Mesenchymal stem cell (in vitro differentiated cells and primary cell): ENCODE results near the gene WDR49.

Experiments
- DNase-seq: peaks from one replicate; pipeline ENCODE4 v3.0.0-alpha.2; 2013
- H2AFZ ChIP-seq: one replicate; pipeline ENCODE4 v1.6.1; 2013; ENCODE audit warnings: low read depth, mild to moderate bottlenecking, control low read depth, inconsistent platforms, low read length, moderate library complexity
- H2AK5ac ChIP-seq: 2 replicates; pipeline ENCODE4 v1.6.1; 2013; ENCODE audit warnings: low read length, moderate library complexity, mild to moderate bottlenecking, inconsistent platforms; ENCODE audit not compliant: severe bottlenecking
- H2BK120ac ChIP-seq: one replicate; pipeline ENCODE4 v1.6.1; 2013; ENCODE audit warnings: low read depth, mild to moderate bottlenecking, inconsistent platforms, low read length, moderate library complexity
- H2BK12ac ChIP-seq, 2 experiments: one replicate each; pipeline ENCODE4 v1.6.1; 2013; ENCODE audit warnings: inconsistent platforms in 2 of 2, low read length in 2 of 2, mild to moderate bottlenecking in 2 of 2, moderate library complexity in 2 of 2, control low read depth in 1 of 2
- H2BK15ac ChIP-seq: one replicate; pipeline ENCODE4 v1.6.1; 2013; ENCODE audit warnings: mild to moderate bottlenecking, low read depth, inconsistent platforms; ENCODE audit not compliant: poor library complexity, severe bottlenecking
- H2BK5ac ChIP-seq: 2 replicates; pipeline ENCODE4 v1.6.1; 2013; ENCODE audit warnings: low read depth, mild to moderate bottlenecking, low read length, control low read depth, inconsistent platforms; ENCODE audit not compliant: poor library complexity, severe bottlenecking
- H3K14ac ChIP-seq, 2 experiments: one replicate each; pipeline ENCODE4 v1.6.1; 2013; ENCODE audit warnings: inconsistent platforms in 2 of 2, low read length in 2 of 2, control low read depth in 1 of 2, mild to moderate bottlenecking in 1 of 2, moderate library complexity in 1 of 2
- H3K18ac ChIP-seq, 2 experiments: one replicate each; pipeline ENCODE4 v1.6.1; 2013; ENCODE audit warnings: inconsistent platforms in 2 of 2, low read length in 2 of 2, control low read depth in 1 of 2, low read depth in 1 of 2, mild to moderate bottlenecking in 1 of 2
- H3K23ac ChIP-seq, 2 experiments: one replicate each; pipeline ENCODE4 v1.6.1; 2013; ENCODE audit warnings: inconsistent platforms in 2 of 2, low read length in 2 of 2, mild to moderate bottlenecking in 2 of 2, moderate library complexity in 2 of 2, control low read depth in 1 of 2
- H3K27ac ChIP-seq: 2 replicates; pipeline ENCODE4 v1.5.1; 2013; ENCODE audit warnings: mild to moderate bottlenecking, moderate library complexity, low read length, control low read depth, inconsistent platforms; ENCODE audit not compliant: poor library complexity, severe bottlenecking
- H3K27me3 ChIP-seq, 2 experiments: 2 replicates each; pipeline versions ENCODE4 v1.6.1 to v1.7.0; 2013; ENCODE audit warnings: low read length in 2 of 2, mild to moderate bottlenecking in 2 of 2, moderate library complexity in 2 of 2, control low read depth in 1 of 2, inconsistent platforms in 1 of 2; ENCODE audit not compliant: control insufficient read depth in 1 of 2, insufficient read depth in 1 of 2
- H3K36me3 ChIP-seq, 2 experiments: 2 replicates each; pipeline versions ENCODE4 v1.6.1 to v1.7.0; 2013; ENCODE audit warnings: low read length in 2 of 2, control low read depth in 1 of 2, inconsistent platforms in 1 of 2, low read depth in 1 of 2, mild to moderate bottlenecking in 1 of 2; ENCODE audit not compliant: insufficient read depth in 2 of 2, control insufficient read depth in 1 of 2
- H3K4ac ChIP-seq, 2 experiments: one replicate each; pipeline ENCODE4 v1.6.1; 2013; ENCODE audit warnings: inconsistent platforms in 2 of 2, low read length in 2 of 2, mild to moderate bottlenecking in 2 of 2, moderate library complexity in 2 of 2, control low read depth in 1 of 2, low read depth in 1 of 2
- H3K4me1 ChIP-seq: 2 replicates; pipeline ENCODE4 v1.6.1; 2013; ENCODE audit warnings: low read depth, low read length, control low read depth; ENCODE audit not compliant: control insufficient read depth, insufficient read depth
- H3K4me2 ChIP-seq: 2 replicates; pipeline ENCODE4 v1.6.1; 2013; ENCODE audit warnings: low read length, mild to moderate bottlenecking, inconsistent platforms; ENCODE audit not compliant: poor library complexity, severe bottlenecking
- H3K4me3 ChIP-seq, 2 experiments: 2 replicates each; pipeline versions ENCODE4 v1.5.1 to v1.7.0; 2013; ENCODE audit warnings: low read length in 2 of 2, mild to moderate bottlenecking in 2 of 2, control low read depth in 1 of 2, low read depth in 1 of 2; ENCODE audit not compliant: insufficient read depth in 1 of 2
- H3K79me1 ChIP-seq: replicated peaks from 2 replicates; pipeline ENCODE4 v1.6.1; 2013; ENCODE audit warnings: mild to moderate bottlenecking, control low read depth, low read length, inconsistent platforms; ENCODE audit not compliant: poor library complexity, severe bottlenecking
- H3K9ac ChIP-seq: 2 replicates; pipeline ENCODE4 v1.7.0; 2013; ENCODE audit warnings: mild to moderate bottlenecking, low read length, moderate library complexity
- H3K9me3 ChIP-seq: 2 replicates; pipeline ENCODE4 v1.7.0; 2013; ENCODE audit warnings: mild to moderate bottlenecking, low read length; ENCODE audit not compliant: control insufficient read depth
- H4K8ac ChIP-seq: one replicate; pipeline ENCODE4 v1.6.1; 2013; ENCODE audit warnings: inconsistent platforms, mild to moderate bottlenecking, low read length, moderate library complexity
- H4K91ac ChIP-seq: one replicate; pipeline ENCODE4 v1.6.1; 2013; ENCODE audit warnings: mild to moderate bottlenecking, low read length, inconsistent platforms
- WGBS: methylation state at CpG from one replicate; pipeline ENCODE4 v1.1.7; 2013; ENCODE audit warnings: mixed read lengths; 5-methylcytosine and 5-hydroxymethylcytosine counted together

WDR49 gene

GRCh38 chr3:167653155-167653554, 587 bp downstream of the WDR49 start:
- Histone ChIP-seq H3K14ac (no peak overlapping the region), H2AK5ac (no peak overlapping the region), H3K4ac (no peak overlapping the region), H3K27me3 (no peaks in the 10 kb centered on the region), H2BK120ac (no peak overlapping the region), H3K27ac (no peak overlapping the region), H3K79me1 (no peaks in the 10 kb centered on the region), H3K9ac (no peak overlapping the region), H4K8ac (no peak overlapping the region), H2AFZ (no peak overlapping the region), H3K4me2 (no peak overlapping the region), H2BK5ac (no peak overlapping the region), H3K18ac (no peak overlapping the region), H2BK15ac (no peak overlapping the region), H3K36me3 (no peaks in the 10 kb centered on the region), H4K91ac (no peak overlapping the region), H2BK12ac (no peak overlapping the region), H3K9me3 (no peaks in the 10 kb centered on the region), H3K4me3 (no peak overlapping the region), H3K23ac (no peak overlapping the region), H3K4me1 (no peaks in the 10 kb centered on the region)
- 58% methylated on average over 1 of the region's 1 CpG for WGBS
- DNase-seq = no peak

GRCh38 chr3:167651826-167652225, 1.9 kb downstream of the WDR49 start:
- Histone ChIP-seq H2BK120ac (no peak overlapping the region), H3K14ac (no peak overlapping the region), H3K27me3 (no peaks in the 10 kb centered on the region), H2BK5ac (no peak overlapping the region), H4K8ac (no peak overlapping the region), H3K36me3 (no peaks in the 10 kb centered on the region), H3K27ac (no peak overlapping the region), H3K4me3 (no peak overlapping the region), H3K4ac (no peak overlapping the region), H2AFZ (no peak overlapping the region), H3K4me2 (no peak overlapping the region), H2BK12ac (no peak overlapping the region), H2AK5ac (no peak overlapping the region), H3K79me1 (no peaks in the 10 kb centered on the region), H3K18ac (no peak overlapping the region), H3K9me3 (no peaks in the 10 kb centered on the region), H3K4me1 (no peaks in the 10 kb centered on the region), H4K91ac (no peak overlapping the region), H3K9ac (no peak overlapping the region), H3K23ac (no peak overlapping the region), H2BK15ac (no peak overlapping the region)
- WGBS = no CpG with 5 or more reads among the region's 1 CpG
- DNase-seq = no peak

- Histone ChIP-seq H2BK15ac (no peak overlapping the region), H4K91ac (no peak overlapping the region), H3K4ac (no peak overlapping the region), H2BK5ac (no peak overlapping the region), H3K23ac (no peak overlapping the region), H3K4me1 (no peaks in the 10 kb centered on the region), H3K4me2 (no peak overlapping the region), H3K79me1 (no peaks in the 10 kb centered on the region), H2AK5ac (no peak overlapping the region), H2AFZ (no peak overlapping the region), H2BK12ac (no peak overlapping the region), H3K18ac (no peak overlapping the region), H3K4me3 (no peak overlapping the region), H3K9me3 (peaks cover 8% of the 10 kb centered on the region), H3K14ac (no peak overlapping the region), H4K8ac (no peak overlapping the region), H2BK120ac (no peak overlapping the region), H3K27me3 (no peaks in the 10 kb centered on the region), H3K27ac (no peak overlapping the region), H3K9ac (no peak overlapping the region), H3K36me3 (no peaks in the 10 kb centered on the region)
- no CpG with 5 or more reads among the region's 2 CpGs for WGBS
- no peak for DNase-seq
Measured at GRCh38 chr3:167650459-167650858, 3.3 kb downstream of the WDR49 start.

- DNase-seq = no peak
Measured at GRCh38 chr3:167649746-167650145, 4.0 kb downstream of the WDR49 start.

More at GRCh38 chr3:167649746-167650145, 4.0 kb downstream of the WDR49 start:
- H2BK12ac ChIP-seq = no peak overlapping the region
- H3K4me2 ChIP-seq = no peak overlapping the region
- WGBS = 65% methylated on average over 1 of the region's 1 CpG
- H3K79me1 ChIP-seq = no peaks in the 10 kb centered on the region
- no peak overlapping the region for H3K4ac ChIP-seq
- no peaks in the 10 kb centered on the region for H3K36me3 ChIP-seq
- no peak overlapping the region for H4K91ac ChIP-seq
- no peak overlapping the region for H3K14ac ChIP-seq
- H3K4me1 ChIP-seq = no peaks in the 10 kb centered on the region
- no peak overlapping the region for H2AK5ac ChIP-seq
- H3K9me3 ChIP-seq = peaks cover 10% of the 10 kb centered on the region
- no peak overlapping the region for H2BK120ac ChIP-seq
- H2BK15ac ChIP-seq = no peak overlapping the region
- no peak overlapping the region for H3K4me3 ChIP-seq
- H3K23ac ChIP-seq = no peak overlapping the region
- no peak overlapping the region for H3K9ac ChIP-seq
- H3K27me3 ChIP-seq = no peaks in the 10 kb centered on the region
- H3K18ac ChIP-seq = no peak overlapping the region
- no peak overlapping the region for H4K8ac ChIP-seq
- H2AFZ ChIP-seq = no peak overlapping the region
- no peak overlapping the region for H3K27ac ChIP-seq
- H2BK5ac ChIP-seq = no peak overlapping the region
